Spleen (tissue), 11 donors: ENCODE data around the gene PCYT2. TPM values are rescaled to one million over a fixed set of nuclear protein-coding genes. Genes with fewer than 3 reads are reported as not detected.
A peak's percentile ranks its signal among the peaks of the same experiment; 100 is the strongest.

Source experiments
- DNase-seq: peaks from one replicate; pipeline ENCODE4 v3.0.0-alpha.2; 2020
- H3K27ac ChIP-seq, 8 donors: fragments of 200-600 bp; sonication (generic) in 7 of 8; 1 replicate in 4 of 8; 2 replicates in 4 of 8; pipeline versions ENCODE4 v1.5.0 to v1.8.0; 2016 to 2021; ENCODE audit warnings: inconsistent platforms in 4 of 8, mild to moderate bottlenecking in 4 of 8, moderate library complexity in 1 of 8
- H3K27me3 ChIP-seq, 7 donors: fragments of 200-600 bp; sonication (generic) in 6 of 7; replicated peaks in 1 of 7; 1 replicate in 4 of 7; 2 replicates in 3 of 7; pipeline versions ENCODE4 v1.5.0 to v1.8.0; 2016 to 2021; ENCODE audit warnings: inconsistent platforms in 3 of 7, mild to moderate bottlenecking in 1 of 7
- H3K36me3 ChIP-seq, 6 donors: fragments of 200-600 bp; sonication (generic) in 5 of 6; 1 replicate in 4 of 6; 2 replicates in 2 of 6; pipeline versions ENCODE4 v1.5.0 to v1.8.0; 2016 to 2021; ENCODE audit warnings: inconsistent platforms in 2 of 6
- H3K4me1 ChIP-seq, 6 donors: fragments of 200-600 bp; sonication (generic) in 5 of 6; 1 replicate in 3 of 6; 2 replicates in 3 of 6; pipeline versions ENCODE4 v1.5.0 to v1.8.0; 2016 to 2021; ENCODE audit warnings: inconsistent platforms in 3 of 6
- H3K4me3 ChIP-seq, 8 donors: fragments of 200-600 bp; sonication (generic) in 7 of 8; 1 replicate in 4 of 8; 2 replicates in 4 of 8; pipeline versions ENCODE4 v1.5.0 to v1.8.0; 2016 to 2021; ENCODE audit warnings: inconsistent platforms in 4 of 8, mild to moderate bottlenecking in 4 of 8, moderate library complexity in 2 of 8
- H3K9me3 ChIP-seq, 8 donors: fragments of 200-600 bp; sonication (generic) in 7 of 8; 1 replicate in 4 of 8; 2 replicates in 4 of 8; pipeline versions ENCODE4 v1.5.0 to v1.8.0; 2016 to 2021; ENCODE audit warnings: inconsistent platforms in 4 of 8
- CTCF ChIP-seq, 11 experiments: fragments of 200-600 bp in 7 of 11; fragments of 450-650 bp in 4 of 11; sonication (generic) in 4 of 11; IDR thresholded peaks in 8 of 11; conservative IDR thresholded peaks in 3 of 11; 1 replicate in 7 of 11; 2 replicates in 4 of 11; pipeline versions ENCODE4 v1.4.0 to v1.8.0; 2016 to 2021; ENCODE audit warnings: antibody characterized with exemption in 11 of 11, inconsistent platforms in 4 of 11, mild to moderate bottlenecking in 1 of 11
- POLR2A ChIP-seq, 3 donors: fragments of 450-650 bp; IDR thresholded peaks; one replicate each; pipeline ENCODE4 v1.5.1; 2017; ENCODE audit warnings: antibody characterized with exemption in 3 of 3, mild to moderate bottlenecking in 1 of 3
- POLR2AphosphoS5 ChIP-seq, 3 donors: sonication (generic); formaldehyde crosslinking; IDR thresholded peaks; one replicate each; pipeline ENCODE4 v1.5.1; 2017; ENCODE audit warnings: antibody characterized with exemption in 3 of 3
- WGBS, 5 donors: extraction: QIAGEN DNeasy Blood & Tissue Kit in 3 of 5; methylation state at CpG; one replicate each; pipeline versions ENCODE4 v1.1.5 to v1.1.7; 2013 to 2018; 5-methylcytosine and 5-hydroxymethylcytosine counted together
- intact Hi-C: fragments of 100-400 bp; cut with DNase I; formaldehyde crosslinking; loops from one replicate; pipeline ENCODE4 v1.15.0; 2023; ENCODE audit warnings: low total_unique reads
- polyA plus RNA-seq, 3 donors: library from polyadenylated mRNA; stranded (reverse); fragments of 200-250 nt; gene quantifications; one replicate each; pipeline ENCODE4 v1.2.1, GENCODE V29; 2013
- total RNA-seq, 7 donors: library from RNA; depleted of rRNA in 3 of 7; stranded (reverse); fragments of >200 nt in 3 of 7; fragmentation: NEBNext Ultra II Directional in 4 of 7; extraction: Animal tissue kit (Norgen Biotek cat#: 25700) in 4 of 7; gene quantifications; one replicate each; pipeline versions ENCODE4 v1.1.0 to v1.2.1, GENCODE V29; 2016 to 2021
- donor health status: healthy with polysubstance abuse.
- donor health status: DM: no; HTN: no; CAD: no; lungs with moderate emphysema.
- donor health status: DM: no; HTN: no; CAD: no.
- donor health status: Bipolar disorder and iron deficiency.
- donor health status: healthy.
- donor health status: DM: no; HTN: no; CAD: no.
- donor health status: DM: yes; HTN: yes; CAD: no.

PCYT2 gene
- total and polyA plus RNA-seq, 10 donors: 12.5 to 25.5 (median 16.2) TPM

GRCh38 chr17:81927653-81928543 is 16.7 kb upstream of the PCYT2 start, which contains the start of gene MAFG:
MAFG (minus strand) TSS chr17:81927735; CDS start chr17:81923185, 4,550 bp downstream.
- WGBS, 5 donors: 0 to 1% (median 1%) methylated on average over 17 to 98 of the region's 98 CpGs
- Histone ChIP-seq H3K4me3 (peak within 1 kb of the TSS; percentile 83 to 99 (median 94)), H3K9me3 (no peaks in the 10 kb centered on the region), H3K4me1 (peaks cover 24 to 57% (median 52%) of the 10 kb centered on the region in 6 donors), H3K27me3 (peaks cover 0 to 50% (median 34%) of the 10 kb centered on the region in 7 donors), H3K27ac (peak within 1 kb of the TSS; percentile 45 to 98 (median 94)), H3K36me3 (peaks cover 0 to 1% (median under 1%) of the 10 kb centered on the region in 6 donors)
- TF ChIP-seq POLR2AphosphoS5 (IDR thresholded peaks at IDR 0.05) (peak; percentile 74 to 88 (median 86)), POLR2A (IDR thresholded peaks at IDR 0.05) (peak in 1 of 3 donors; percentile 27), CTCF (IDR thresholded peaks at IDR 0.05 in 8 of 11, conservative IDR thresholded peaks at IDR 0.05 in 3 of 11) (peak in 7 of 11 experiments; percentile 22 to 53 (median 37))
- DNase-seq: peak; percentile 97
- intact Hi-C loops: no loop called here

- peaks cover 24 to 64% (median 59%) of the 10 kb centered on the region in 6 donors for H3K4me1 ChIP-seq
- WGBS, 5 donors: 0 to 5% (median 1%) methylated on average over 4 to 78 of the region's 78 CpGs
- intact Hi-C loops: no loop called here
- DNase-seq: peak; percentile 89
- H3K9me3 ChIP-seq: no peaks in the 10 kb centered on the region
- peak overlapping the region; percentile 45 to 98 (median 94) for H3K27ac ChIP-seq
- H3K27me3 ChIP-seq: peaks cover 0 to 44% (median 34%) of the 10 kb centered on the region in 7 donors
- H3K4me3 ChIP-seq: peak overlapping the region; percentile 83 to 99 (median 94)
- TF ChIP-seq CTCF (IDR thresholded peaks at IDR 0.05 in 8 of 11, conservative IDR thresholded peaks at IDR 0.05 in 3 of 11) (no peak), POLR2AphosphoS5 (IDR thresholded peaks at IDR 0.05) (no peak), POLR2A (IDR thresholded peaks at IDR 0.05) (no peak)
- H3K36me3 ChIP-seq: peaks cover 0 to 8% (median 7%) of the 10 kb centered on the region in 6 donors
These were observed 16.0 kb upstream of the PCYT2 start for GRCh38 chr17:81927152-81927652.

- H3K9me3 ChIP-seq: no peaks in the 10 kb centered on the region
- TF ChIP-seq POLR2AphosphoS5 (IDR thresholded peaks at IDR 0.05): peak; percentile 67 to 72 (median 68)
- TF ChIP-seq POLR2A (IDR thresholded peaks at IDR 0.05): no peak
- DNase-seq: peak; percentile 92
- H3K4me3 ChIP-seq: peak overlapping the region; percentile 83 to 99 (median 94)
- peaks cover 0 to 13% (median 11%) of the 10 kb centered on the region in 6 donors for H3K36me3 ChIP-seq
- intact Hi-C loops: no loop called here
- H3K27ac ChIP-seq: peak overlapping the region; percentile 45 to 98 (median 94)
- WGBS, 5 donors: 0 to 1% (median 1%) methylated on average over 29 to 46 of the region's 46 CpGs
- H3K27me3 ChIP-seq: peaks cover 0 to 38% (median 32%) of the 10 kb centered on the region in 7 donors
- peaks cover 24 to 70% (median 63%) of the 10 kb centered on the region in 6 donors for H3K4me1 ChIP-seq
These were observed 15.4 kb upstream of the PCYT2 start for GRCh38 chr17:81926451-81927151.

GRCh38 chr17:81925860-81926450 is 14.8 kb upstream of the PCYT2 start:
- Histone ChIP-seq H3K4me3 (peak overlapping the region; percentile 83 to 99 (median 94)), H3K9me3 (no peaks in the 10 kb centered on the region), H3K4me1 (peaks cover 24 to 76% (median 66%) of the 10 kb centered on the region in 6 donors), H3K27ac (peak overlapping the region; percentile 45 to 98 (median 94)), H3K36me3 (peaks cover 0 to 19% (median 13%) of the 10 kb centered on the region in 6 donors), H3K27me3 (peaks cover 0 to 32% (median 25%) of the 10 kb centered on the region in 7 donors)
- intact Hi-C loops: no loop called here
- no peak for DNase-seq
- TF ChIP-seq POLR2A (IDR thresholded peaks at IDR 0.05) (no peak), POLR2AphosphoS5 (IDR thresholded peaks at IDR 0.05) (no peak), CTCF (IDR thresholded peaks at IDR 0.05 in 8 of 11, conservative IDR thresholded peaks at IDR 0.05 in 3 of 11) (no peak)
- WGBS, 5 donors: 42 to 65% (median 59%) methylated on average over 8 to 10 of the region's 10 CpGs
